HCT116 (cell line): ENCODE results near the gene MYH10. TPM values are rescaled to one million over a fixed set of nuclear protein-coding genes. Genes with fewer than 3 reads are reported as not detected.

Experiments used
- ATAC-seq: fragments of 200-7000 bp; cut with Tn5 transposase; 2 replicates; pipeline ENCODE4 v1.9.1; 2020; ENCODE audit warnings: mild to moderate bottlenecking, moderate library complexity
- BruUV-seq: library from RNA; stranded (reverse); fragments of 400-500 nt; replicated peaks from 2 replicates; lab custom pipeline; 2021; lab: Mats Ljungman, UMichigan
- CTCF ChIA-PET: fragments of 300-600 bp; sonication (Branson Sonifier 250); formaldehyde crosslinking; loops from one replicate; lab custom pipeline; 2021; ENCODE audit warnings: antibody characterized with exemption; lab: Charles Lee
- POLR2A ChIA-PET: fragments of 300-600, 350-600 bp; sonication (Branson Sonifier 250); formaldehyde crosslinking; loops from one replicate; lab custom pipeline; 2021; ENCODE audit warnings: antibody characterized with exemption; lab: Charles Lee
- RAD21 ChIA-PET, 2 experiments: fragments of 300-600 bp; sonication (Branson Sonifier 250); formaldehyde crosslinking; loops; one replicate each; lab custom pipeline; 2023; ENCODE audit warnings: low total read pairs in 2 of 2; ENCODE audit not compliant: uncharacterized antibody in 2 of 2, unreplicated experiment in 2 of 2, low non-redundant PET in 1 of 2; lab: Charles Lee
- DNase-seq: peaks from one replicate; pipeline ENCODE4 v3.0.0-alpha.2; 2010; ENCODE audit warnings: low read depth, low spot score
- H2AFZ ChIP-seq: fragments of 200-600 bp; shearing (Covaris generic), sonication (generic); 2 replicates; pipeline ENCODE4 v1.6.1; 2017; ENCODE audit warnings: low read depth, mixed run types, mixed read lengths, antibody characterized with exemption, low read length; ENCODE audit not compliant: poor library complexity, severe bottlenecking
- H3K27ac ChIP-seq: 2 replicates; pipeline ENCODE4 v1.5.1; 2012; ENCODE audit warnings: low read depth, low read length
- H3K27me3 ChIP-seq: fragments of 200-600 bp; sonication (generic); 2 replicates; pipeline ENCODE4 v1.6.1; 2016; ENCODE audit warnings: mixed run types, low read length, mixed read lengths; ENCODE audit not compliant: insufficient read depth
- H3K36me3 ChIP-seq, 2 experiments: fragments of 200-500 bp in 1 of 2; fragments of 200-600 bp in 1 of 2; sonication (Bioruptor generic) in 1 of 2; sonication (generic) in 1 of 2; 2 replicates each; pipeline versions ENCODE4 v1.5.1 to v1.6.1; 2014 to 2016; ENCODE audit warnings: low read length in 2 of 2, inconsistent platforms in 1 of 2, mixed read lengths in 1 of 2, mixed run types in 1 of 2; ENCODE audit not compliant: insufficient read depth in 2 of 2, control insufficient read depth in 1 of 2
- H3K4me1 ChIP-seq, 2 experiments: fragments of 200-600 bp in 1 of 2; sonication (generic) in 1 of 2; 2 replicates each; pipeline versions ENCODE4 v1.5.1 to v1.6.1; 2012 to 2017; ENCODE audit warnings: low read length in 2 of 2, inconsistent platforms in 1 of 2, mild to moderate bottlenecking in 1 of 2, mixed read lengths in 1 of 2, mixed run types in 1 of 2, moderate library complexity in 1 of 2; ENCODE audit not compliant: insufficient read depth in 2 of 2, control insufficient read depth in 1 of 2
- H3K4me2 ChIP-seq: fragments of 200-600 bp; sonication (generic); 2 replicates; pipeline ENCODE4 v1.6.1; 2017; ENCODE audit warnings: mixed run types, low read length, mixed read lengths
- H3K4me3 ChIP-seq, 2 experiments: fragments of 200-600 bp in 1 of 2; sonication (generic) in 1 of 2; replicated peaks in 1 of 2; 2 replicates each; pipeline ENCODE4 v1.5.1; 2011 to 2016; ENCODE audit warnings: low read length in 2 of 2, control low read depth in 1 of 2, low read depth in 1 of 2, mild to moderate bottlenecking in 1 of 2, mixed read lengths in 1 of 2, mixed run types in 1 of 2
- H3K79me2 ChIP-seq: fragments of 200-600 bp; sonication (generic); 2 replicates; pipeline ENCODE4 v1.6.1; 2017; ENCODE audit warnings: mild to moderate bottlenecking, mixed run types, low read length, moderate library complexity, mixed read lengths; ENCODE audit not compliant: insufficient read depth
- H3K9ac ChIP-seq: fragments of 200-600 bp; sonication (generic); 2 replicates; pipeline ENCODE4 v1.6.1; 2016; ENCODE audit warnings: low read length, mixed read lengths
- H3K9me2 ChIP-seq: fragments of 200-600 bp; sonication (generic), shearing (Covaris generic); 2 replicates; pipeline ENCODE4 v1.6.1; 2017; ENCODE audit warnings: mixed run types, mild to moderate bottlenecking, moderate library complexity; ENCODE audit not compliant: insufficient read depth
- H3K9me3 ChIP-seq, 2 experiments: fragments of 200-500 bp in 1 of 2; fragments of 200-600 bp in 1 of 2; sonication (Bioruptor generic) in 1 of 2; sonication (generic) in 1 of 2; 2 replicates each; pipeline ENCODE4 v1.6.1; 2014 to 2017; ENCODE audit warnings: low read length in 2 of 2, mixed read lengths in 2 of 2, inconsistent platforms in 1 of 2, low read depth in 1 of 2, mild to moderate bottlenecking in 1 of 2, mixed run types in 1 of 2, moderate library complexity in 1 of 2; ENCODE audit not compliant: control insufficient read depth in 1 of 2, insufficient read depth in 1 of 2
- H4K20me1 ChIP-seq: fragments of 200-600 bp; sonication (generic), shearing (Covaris generic); 2 replicates; pipeline ENCODE4 v1.6.1; 2017; ENCODE audit warnings: mixed run types, mild to moderate bottlenecking, moderate library complexity; ENCODE audit not compliant: insufficient read depth
- EZH2 ChIP-seq: fragments of 200-600 bp; sonication (generic); IDR thresholded peaks from 2 replicates; pipeline ENCODE4 v1.6.1; 2017; ENCODE audit warnings: antibody characterized with exemption, mixed run types
- JUND ChIP-seq: IDR thresholded peaks from 2 replicates; pipeline ENCODE4 v1.6.1; 2012
- POLR2A ChIP-seq: IDR thresholded peaks from 2 replicates; pipeline ENCODE4 v1.7.0; 2011; ENCODE audit warnings: borderline replicate concordance; ENCODE audit not compliant: insufficient read depth, insufficient read length; ENCODE audit errors: extremely low read depth
- YY1 ChIP-seq: IDR thresholded peaks from 2 replicates; pipeline ENCODE4 v1.6.1; 2011; ENCODE audit warnings: low read length, low read depth, moderate library complexity, mild to moderate bottlenecking; ENCODE audit not compliant: insufficient replicate concordance; ENCODE audit errors: extremely low read depth
- ZNF274 ChIP-seq: fragments of 200-500 bp; sonication (Bioruptor generic); IDR thresholded peaks from 2 replicates; pipeline ENCODE4 v1.6.1; 2014; ENCODE audit warnings: mild to moderate bottlenecking, low read depth, low read length, inconsistent platforms
- intact Hi-C: fragments of 100-400 bp; cut with micrococcal nuclease; formaldehyde crosslinking; loops from 2 replicates; pipeline ENCODE4 v1.10.0; 2022
- total RNA-seq: library from RNA; stranded (reverse); gene quantifications from one replicate; pipeline ENCODE4 v1.2.1, GENCODE V29; 2021; ENCODE audit not compliant: unreplicated experiment
- TF ChIP-seq, protein P1 (sequence below): IDR thresholded peaks from 2 replicates; pipeline ENCODE4 v1.6.1; 2012; ENCODE audit warnings: low read depth

MYH10 gene
- total RNA-seq, 1 experiment from 2014 or later, result 39.2 TPM

DNA sequence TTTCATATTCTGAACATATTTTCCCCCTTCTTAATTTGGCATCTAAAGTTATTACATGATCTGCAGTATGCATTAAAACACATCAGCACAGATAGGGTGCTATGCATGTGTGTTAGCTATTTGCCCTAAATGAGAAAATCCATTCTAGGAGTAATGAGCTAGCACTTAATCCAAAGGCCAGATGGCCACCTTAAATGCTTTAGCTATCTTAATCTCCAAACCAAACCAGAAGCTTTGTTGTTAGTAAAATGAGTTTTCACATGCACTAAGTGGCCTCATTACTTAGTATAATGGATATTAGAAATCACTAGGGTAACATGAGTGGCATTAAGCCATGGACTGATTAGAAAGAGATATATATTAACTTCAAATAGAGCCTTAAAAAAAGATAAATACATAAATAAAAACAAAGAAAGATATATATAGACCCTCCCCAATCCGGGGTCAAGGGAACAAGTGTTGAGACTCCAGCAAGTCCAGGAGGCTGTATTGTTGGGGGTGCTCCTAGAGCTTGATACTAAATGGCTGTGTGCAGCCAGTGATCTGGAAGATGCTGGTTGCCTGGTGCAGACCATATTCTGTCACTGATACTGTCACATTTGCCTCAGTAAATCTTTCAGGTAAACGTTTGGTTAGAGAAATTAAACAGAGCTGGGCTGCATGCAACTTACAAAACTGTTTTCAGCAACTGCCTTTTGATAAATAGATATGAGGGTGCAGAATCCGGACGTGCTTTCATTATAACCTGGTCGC lies 67.3 kb downstream of the MYH10 start:
- CTCF ChIA-PET, result no interaction called here
- no peaks in the 10 kb centered on the region for H3K9me3 ChIP-seq
- BruUV-seq, result no TSS peak
- H3K27me3 ChIP-seq, result no peaks in the 10 kb centered on the region
- no peaks in the 10 kb centered on the region for H3K79me2 ChIP-seq
- H3K4me3 ChIP-seq, result no peak overlapping the region
- no peak overlapping the region for H2AFZ ChIP-seq
- H4K20me1 ChIP-seq, result no peaks in the 10 kb centered on the region
- POLR2A ChIA-PET, result no interaction called here
- DNase-seq (no peak), ATAC-seq (no peak)
- H3K27ac ChIP-seq, result no peak overlapping the region
- TF ChIP-seq ZNF274 (no peak), JUND (no peak), POLR2A (no peak), YY1 (no peak)
- TF ChIP-seq, protein P1, sequence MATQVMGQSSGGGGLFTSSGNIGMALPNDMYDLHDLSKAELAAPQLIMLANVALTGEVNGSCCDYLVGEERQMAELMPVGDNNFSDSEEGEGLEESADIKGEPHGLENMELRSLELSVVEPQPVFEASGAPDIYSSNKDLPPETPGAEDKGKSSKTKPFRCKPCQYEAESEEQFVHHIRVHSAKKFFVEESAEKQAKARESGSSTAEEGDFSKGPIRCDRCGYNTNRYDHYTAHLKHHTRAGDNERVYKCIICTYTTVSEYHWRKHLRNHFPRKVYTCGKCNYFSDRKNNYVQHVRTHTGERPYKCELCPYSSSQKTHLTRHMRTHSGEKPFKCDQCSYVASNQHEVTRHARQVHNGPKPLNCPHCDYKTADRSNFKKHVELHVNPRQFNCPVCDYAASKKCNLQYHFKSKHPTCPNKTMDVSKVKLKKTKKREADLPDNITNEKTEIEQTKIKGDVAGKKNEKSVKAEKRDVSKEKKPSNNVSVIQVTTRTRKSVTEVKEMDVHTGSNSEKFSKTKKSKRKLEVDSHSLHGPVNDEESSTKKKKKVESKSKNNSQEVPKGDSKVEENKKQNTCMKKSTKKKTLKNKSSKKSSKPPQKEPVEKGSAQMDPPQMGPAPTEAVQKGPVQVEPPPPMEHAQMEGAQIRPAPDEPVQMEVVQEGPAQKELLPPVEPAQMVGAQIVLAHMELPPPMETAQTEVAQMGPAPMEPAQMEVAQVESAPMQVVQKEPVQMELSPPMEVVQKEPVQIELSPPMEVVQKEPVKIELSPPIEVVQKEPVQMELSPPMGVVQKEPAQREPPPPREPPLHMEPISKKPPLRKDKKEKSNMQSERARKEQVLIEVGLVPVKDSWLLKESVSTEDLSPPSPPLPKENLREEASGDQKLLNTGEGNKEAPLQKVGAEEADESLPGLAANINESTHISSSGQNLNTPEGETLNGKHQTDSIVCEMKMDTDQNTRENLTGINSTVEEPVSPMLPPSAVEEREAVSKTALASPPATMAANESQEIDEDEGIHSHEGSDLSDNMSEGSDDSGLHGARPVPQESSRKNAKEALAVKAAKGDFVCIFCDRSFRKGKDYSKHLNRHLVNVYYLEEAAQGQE, result no peak
- no peaks in the 10 kb centered on the region for H3K4me1 ChIP-seq
- no peak overlapping the region for H3K4me2 ChIP-seq
- intact Hi-C loops, result no loop called here
- H3K9me2 ChIP-seq, result no peaks in the 10 kb centered on the region
- RAD21 ChIA-PET, result no interaction called here
- no peaks in the 10 kb centered on the region for H3K36me3 ChIP-seq
- H3K9ac ChIP-seq, result no peak overlapping the region

DNA sequence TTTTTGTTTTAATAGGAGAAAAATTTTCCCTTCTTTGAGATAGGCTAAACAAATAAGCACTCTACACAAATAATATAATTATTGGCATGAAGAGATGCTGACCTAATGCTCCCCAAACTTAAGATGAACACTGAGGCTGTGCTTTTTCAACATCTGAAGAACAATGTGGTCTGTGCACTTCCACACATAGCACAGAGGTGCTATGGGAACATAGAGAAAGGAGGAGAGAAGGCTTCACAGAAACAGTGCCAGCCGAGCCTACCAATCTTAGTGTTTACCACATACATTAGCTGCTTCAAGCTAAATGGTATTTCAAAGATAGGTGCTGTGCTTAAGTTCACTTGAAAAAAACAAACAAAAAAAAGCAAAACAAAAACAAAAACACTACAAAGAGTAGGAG lies 72.4 kb downstream of the MYH10 start:
- no peaks in the 10 kb centered on the region for H3K27me3 ChIP-seq
- intact Hi-C loops, result no loop called here
- no peak overlapping the region for H3K9ac ChIP-seq
- no peak overlapping the region for H2AFZ ChIP-seq
- H3K4me3 ChIP-seq, result no peak overlapping the region
- TF ChIP-seq EZH2, result no peak
- TF ChIP-seq POLR2A, result no peak
- TF ChIP-seq, protein P1, result no peak
- TF ChIP-seq, all 23 proteins: peak for 0
- Histone ChIP-seq H3K9me2 (no peaks in the 10 kb centered on the region), H3K36me3 (no peaks in the 10 kb centered on the region), H3K27ac (no peak overlapping the region), H4K20me1 (no peaks in the 10 kb centered on the region), H3K4me1 (peaks cover 3 to 12% of the 10 kb centered on the region in 2 experiments; a peak in 2 of 4 replicates), H3K79me2 (no peaks in the 10 kb centered on the region), H3K4me2 (no peak overlapping the region), H3K9me3 (no peaks in the 10 kb centered on the region)
- ChIA-PET CTCF (no interaction called here), RAD21 (interaction anchor here in 1 of 2 experiments (0.8 kb wide), 1 partner anchor 72 kb away, joined by 3 read pairs; no protein-coding TSS in a partner anchor), POLR2A (no interaction called here)
- BruUV-seq, result no TSS peak
- DNase-seq (no peak), ATAC-seq (no peak)
